WTC11 (cell line): ENCODE measurements around the gene TMEM185A.
"Not testable (repeated sequence)": the region's sequence is repeated elsewhere in the genome, so short reads cannot be mapped to it uniquely, and the experiment has no call there.

ENCODE experiments used
- AR ChIP-seq: fragments of 250-450 bp; sonication (Bioruptor Pico); IDR thresholded peaks from 2 replicates; pipeline ENCODE4 v1.9.0; 2021; ENCODE audit warnings: mild to moderate bottlenecking
- CREB1 ChIP-seq: sonication (generic); formaldehyde crosslinking; IDR thresholded peaks from 2 replicates; pipeline ENCODE4 v1.8.0; 2023; ENCODE audit warnings: mild to moderate bottlenecking, missing genetic modification reagents
- CTCF ChIP-seq: fragments of 200-600 bp; IDR thresholded peaks from 2 replicates; pipeline ENCODE4 v1.8.0; 2022; ENCODE audit warnings: antibody characterized with exemption
- E2F5 ChIP-seq: sonication (generic); formaldehyde crosslinking; IDR thresholded peaks from 2 replicates; pipeline ENCODE4 v1.8.1; 2022; ENCODE audit warnings: mild to moderate bottlenecking, moderate library complexity, missing genetic modification reagents
- FOXJ3 ChIP-seq: sonication (generic); formaldehyde crosslinking; IDR thresholded peaks from 2 replicates; pipeline ENCODE4 v1.9.0; 2021; ENCODE audit warnings: missing genetic modification reagents, mild to moderate bottlenecking, borderline replicate concordance
- JUN ChIP-seq: sonication (generic); formaldehyde crosslinking; IDR thresholded peaks from 2 replicates; pipeline ENCODE4 v1.8.0; 2023; ENCODE audit warnings: mild to moderate bottlenecking, missing genetic modification reagents
- MAX ChIP-seq: sonication (generic); formaldehyde crosslinking; IDR thresholded peaks from 2 replicates; pipeline ENCODE4 v1.8.0; 2022; ENCODE audit warnings: mild to moderate bottlenecking, missing genetic modification reagents
- STAT6 ChIP-seq: sonication (generic); formaldehyde crosslinking; conservative IDR thresholded peaks from 2 replicates; pipeline ENCODE4 v1.8.1; 2023; ENCODE audit warnings: mild to moderate bottlenecking, low read depth, missing genetic modification reagents, moderate library complexity
- USF1 ChIP-seq: sonication (generic); formaldehyde crosslinking; IDR thresholded peaks from 2 replicates; pipeline ENCODE4 v1.8.0; 2022; ENCODE audit warnings: mild to moderate bottlenecking, missing genetic modification reagents
- ZNF138 ChIP-seq: sonication (generic); formaldehyde crosslinking; conservative IDR thresholded peaks from 2 replicates; pipeline ENCODE4 v1.8.1; 2022; ENCODE audit warnings: mild to moderate bottlenecking, moderate library complexity, missing genetic modification reagents
- ZNF219 ChIP-seq: sonication (generic); formaldehyde crosslinking; IDR thresholded peaks from 2 replicates; pipeline ENCODE4 v1.8.0; 2023; ENCODE audit warnings: missing genetic modification reagents, mild to moderate bottlenecking, borderline replicate concordance
- ZNF232 ChIP-seq: sonication (generic); formaldehyde crosslinking; IDR thresholded peaks from 2 replicates; pipeline ENCODE4 v1.8.0; 2022; ENCODE audit warnings: mild to moderate bottlenecking, missing genetic modification reagents
- ZNF416 ChIP-seq: fragments of 250-450 bp; sonication (Bioruptor Pico); IDR thresholded peaks from 2 replicates; pipeline ENCODE4 v1.9.0; 2021; ENCODE audit warnings: mild to moderate bottlenecking, inconsistent platforms

GRCh38 chrX:149550454-149550853, 81.1 kb downstream of the TMEM185A start:
- not testable (repeated sequence) for TF ChIP-seq USF1 (CRISPR knock-in tag); STAT6 (CRISPR knock-in tag); MAX (CRISPR knock-in tag); CTCF; FOXJ3 (CRISPR knock-in tag); ZNF138 (CRISPR knock-in tag); ZNF416 (CRISPR knock-in tag); CREB1 (CRISPR knock-in tag); JUN (CRISPR knock-in tag); ZNF232; ZNF219 (CRISPR knock-in tag); E2F5 (CRISPR knock-in tag); AR (CRISPR knock-in tag)
